ENCODE data around the gene SLC41A3. TPM values are rescaled to one million over a fixed set of nuclear protein-coding genes. Genes with fewer than 3 reads are reported as not detected.
"Not testable (repeated sequence)": the region's sequence is repeated elsewhere in the genome, so short reads cannot be mapped to it uniquely, and the experiment has no call there.

SLC41A3 gene
- total RNA-seq, 1 donor from 2014 or later, result 52.3 TPM

DNA sequence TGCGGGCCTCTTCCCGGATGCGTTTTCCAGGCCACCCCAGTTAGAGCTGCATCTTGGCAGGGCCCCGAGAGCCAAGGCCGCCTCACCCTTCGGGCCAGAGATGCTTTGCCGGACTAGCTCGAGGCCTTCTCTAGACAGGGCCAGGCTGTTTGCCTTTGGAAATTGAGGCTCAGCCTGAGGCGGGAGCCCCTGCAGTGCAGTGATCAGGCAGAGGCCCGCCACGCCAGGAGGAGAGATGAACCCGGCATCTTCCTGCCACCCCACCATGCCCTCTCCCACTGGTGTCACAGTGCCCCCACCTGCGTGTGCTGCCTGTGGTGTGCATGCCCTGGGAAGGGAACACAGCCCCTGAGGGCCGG lies 123.9 kb downstream of the SLC41A3 start:
- Mint-ChIP-seq H3K9me3 (ENCODE audit: unreplicated experiment) (no peaks in the 10 kb centered on the region), H3K27me3 (ENCODE audit: unreplicated experiment) (peaks cover 9% of the 10 kb centered on the region), H3K4me1 (ENCODE audit: unreplicated experiment) (no peaks in the 10 kb centered on the region), H3K27ac (ENCODE audit: unreplicated experiment) (no peak overlapping the region), H3K36me3 (ENCODE audit: low read depth, unreplicated experiment) (no peaks in the 10 kb centered on the region), H3K4me3 (ENCODE audit: unreplicated experiment) (no peak overlapping the region)
- no peak for DNase-seq (ENCODE audit: low spot score)
- TF ChIP-seq, protein P1, sequence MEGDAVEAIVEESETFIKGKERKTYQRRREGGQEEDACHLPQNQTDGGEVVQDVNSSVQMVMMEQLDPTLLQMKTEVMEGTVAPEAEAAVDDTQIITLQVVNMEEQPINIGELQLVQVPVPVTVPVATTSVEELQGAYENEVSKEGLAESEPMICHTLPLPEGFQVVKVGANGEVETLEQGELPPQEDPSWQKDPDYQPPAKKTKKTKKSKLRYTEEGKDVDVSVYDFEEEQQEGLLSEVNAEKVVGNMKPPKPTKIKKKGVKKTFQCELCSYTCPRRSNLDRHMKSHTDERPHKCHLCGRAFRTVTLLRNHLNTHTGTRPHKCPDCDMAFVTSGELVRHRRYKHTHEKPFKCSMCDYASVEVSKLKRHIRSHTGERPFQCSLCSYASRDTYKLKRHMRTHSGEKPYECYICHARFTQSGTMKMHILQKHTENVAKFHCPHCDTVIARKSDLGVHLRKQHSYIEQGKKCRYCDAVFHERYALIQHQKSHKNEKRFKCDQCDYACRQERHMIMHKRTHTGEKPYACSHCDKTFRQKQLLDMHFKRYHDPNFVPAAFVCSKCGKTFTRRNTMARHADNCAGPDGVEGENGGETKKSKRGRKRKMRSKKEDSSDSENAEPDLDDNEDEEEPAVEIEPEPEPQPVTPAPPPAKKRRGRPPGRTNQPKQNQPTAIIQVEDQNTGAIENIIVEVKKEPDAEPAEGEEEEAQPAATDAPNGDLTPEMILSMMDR (IDR thresholded peaks at IDR 0.05; ENCODE audit: unreplicated experiment), result no peak

DNA sequence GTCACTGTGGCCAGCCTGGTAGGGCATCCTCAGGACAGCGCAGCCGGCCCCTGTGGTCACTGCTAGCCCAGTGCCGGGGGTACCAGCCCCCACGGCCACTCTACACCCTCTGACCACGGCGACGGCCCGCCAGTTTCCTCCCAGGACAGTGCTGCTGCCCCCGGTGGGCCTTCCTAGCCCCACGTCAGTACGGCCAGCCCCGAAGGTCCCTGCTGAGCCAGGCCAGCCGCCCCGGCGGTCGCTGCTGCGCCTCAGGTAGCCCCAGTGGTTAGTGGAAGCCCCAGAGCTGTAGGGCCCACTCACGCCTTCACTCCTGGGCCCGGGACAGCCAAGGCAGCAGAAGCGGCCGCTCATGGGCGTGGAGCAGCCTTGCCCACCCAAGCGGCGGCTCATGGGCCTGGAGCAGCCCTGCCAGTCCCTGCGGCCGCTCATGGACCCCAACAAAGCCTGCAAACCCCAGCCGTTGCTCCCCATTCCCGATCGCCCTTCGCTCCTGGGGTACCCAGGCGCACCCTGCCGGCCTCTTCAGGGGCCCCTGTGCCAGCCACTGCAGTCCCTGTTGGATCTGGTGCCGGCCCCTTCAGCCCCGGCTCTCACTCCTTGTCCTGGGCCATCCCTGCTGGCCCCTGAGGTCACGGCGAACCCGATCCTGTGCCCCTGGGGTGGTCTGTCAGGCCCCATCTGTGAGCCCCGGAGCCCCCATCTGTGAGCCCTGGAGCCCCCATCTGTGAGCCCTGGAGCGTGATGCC lies 124.4 kb downstream of the SLC41A3 start:
- TF ChIP-seq, protein P1 (IDR thresholded peaks at IDR 0.05; ENCODE audit: unreplicated experiment), result no peak
- peaks cover 9% of the 10 kb centered on the region for H3K27me3 Mint-ChIP-seq (ENCODE audit: unreplicated experiment)
- H3K36me3 Mint-ChIP-seq (ENCODE audit: low read depth, unreplicated experiment), result no peaks in the 10 kb centered on the region
- no peak overlapping the region for H3K4me3 Mint-ChIP-seq (ENCODE audit: unreplicated experiment)
- H3K4me1 Mint-ChIP-seq (ENCODE audit: unreplicated experiment), result no peaks in the 10 kb centered on the region
- H3K27ac Mint-ChIP-seq (ENCODE audit: unreplicated experiment), result no peak overlapping the region
- no peaks in the 10 kb centered on the region for H3K9me3 Mint-ChIP-seq (ENCODE audit: unreplicated experiment)
- DNase-seq (ENCODE audit: low spot score), result no peak

GRCh38 chr3:125958511-125959316 lies 125.2 kb downstream of the SLC41A3 start:
- TF ChIP-seq, protein P1 (IDR thresholded peaks at IDR 0.05; ENCODE audit: unreplicated experiment), result no peak
- Mint-ChIP-seq H3K27ac (ENCODE audit: unreplicated experiment) (no peak overlapping the region), H3K4me3 (ENCODE audit: unreplicated experiment) (no peak overlapping the region), H3K9me3 (ENCODE audit: unreplicated experiment) (no peaks in the 10 kb centered on the region), H3K4me1 (ENCODE audit: unreplicated experiment) (no peaks in the 10 kb centered on the region), H3K36me3 (ENCODE audit: low read depth, unreplicated experiment) (no peaks in the 10 kb centered on the region), H3K27me3 (ENCODE audit: unreplicated experiment) (peaks cover 8% of the 10 kb centered on the region)
- DNase-seq (ENCODE audit: low spot score), result no peak

DNA sequence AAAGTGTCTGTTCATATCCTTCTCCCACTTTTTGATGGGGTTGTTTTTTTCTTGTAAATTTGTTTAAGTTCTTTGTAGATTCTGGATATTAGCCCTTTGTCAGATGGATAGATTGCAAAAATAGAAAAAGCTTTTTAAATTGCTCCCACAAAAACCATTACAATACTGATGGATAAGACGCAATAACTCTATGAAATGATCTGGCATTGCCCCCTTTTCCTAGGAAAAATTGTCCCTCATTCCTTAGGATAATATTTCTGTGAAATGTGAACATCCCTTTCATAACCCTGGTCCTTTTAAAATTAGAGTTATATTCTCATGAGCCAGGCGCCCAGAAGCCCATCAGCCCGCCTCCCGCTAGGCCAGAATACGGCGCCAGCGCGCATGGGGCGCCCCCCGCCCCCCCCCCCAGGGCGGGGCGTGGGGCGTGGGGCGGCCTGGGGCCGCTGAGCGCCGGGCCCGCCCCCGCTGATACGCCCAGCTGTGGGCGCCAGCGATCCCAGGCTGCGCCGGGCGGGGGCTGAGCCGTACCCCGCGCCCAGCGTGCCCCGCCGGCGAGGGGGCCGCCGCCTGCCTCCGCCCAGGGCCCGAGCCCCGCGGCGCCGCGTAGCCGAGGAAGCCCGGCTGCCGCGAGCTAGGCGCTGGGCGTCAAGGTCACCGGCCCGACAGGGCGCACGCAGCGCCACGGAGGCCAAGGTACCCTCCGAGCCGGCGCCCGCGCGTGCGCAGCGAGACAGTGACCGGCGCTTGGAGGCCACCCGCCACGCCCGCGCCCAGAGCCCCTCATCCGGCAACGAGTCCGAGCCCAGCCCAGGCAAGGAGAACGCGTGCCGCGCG lies 126.0 kb downstream of the SLC41A3 start:
- H3K36me3 Mint-ChIP-seq (ENCODE audit: low read depth, unreplicated experiment), result no peaks in the 10 kb centered on the region
- H3K9me3 Mint-ChIP-seq (ENCODE audit: unreplicated experiment), result no peaks in the 10 kb centered on the region
- no peaks in the 10 kb centered on the region for H3K4me1 Mint-ChIP-seq (ENCODE audit: unreplicated experiment)
- peak overlapping the region; percentile 30 for H3K27ac Mint-ChIP-seq (ENCODE audit: unreplicated experiment)
- TF ChIP-seq, protein P1 (IDR thresholded peaks at IDR 0.05; ENCODE audit: unreplicated experiment), result no peak
- no peak for DNase-seq (ENCODE audit: low spot score)
- H3K27me3 Mint-ChIP-seq (ENCODE audit: unreplicated experiment), result peaks cover 7% of the 10 kb centered on the region
- no peak overlapping the region for H3K4me3 Mint-ChIP-seq (ENCODE audit: unreplicated experiment)

DNA sequence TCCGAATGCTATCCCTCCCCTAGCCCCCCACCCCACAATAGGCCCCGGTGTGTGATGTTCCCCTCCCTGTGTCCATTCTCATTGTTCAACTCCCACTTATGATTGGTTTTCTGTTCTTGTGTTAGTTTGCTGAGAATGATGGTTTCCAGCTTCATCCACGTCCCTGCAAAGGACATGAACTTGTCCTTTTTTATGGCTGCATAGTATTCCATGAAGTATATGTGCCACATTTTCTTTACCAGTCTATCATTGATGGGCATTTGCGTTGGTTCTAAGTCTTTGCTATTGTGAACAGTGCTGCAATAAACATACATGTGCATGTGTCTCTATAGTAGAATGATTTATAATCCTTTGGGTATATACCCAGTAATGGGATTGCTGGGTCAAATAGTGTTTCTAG lies 126.9 kb downstream of the SLC41A3 start:
- H3K9me3 Mint-ChIP-seq (ENCODE audit: unreplicated experiment); H3K27me3 Mint-ChIP-seq (ENCODE audit: unreplicated experiment); DNase-seq (ENCODE audit: low spot score); H3K27ac Mint-ChIP-seq (ENCODE audit: unreplicated experiment); H3K4me1 Mint-ChIP-seq (ENCODE audit: unreplicated experiment); H3K4me3 Mint-ChIP-seq (ENCODE audit: unreplicated experiment); H3K36me3 Mint-ChIP-seq (ENCODE audit: low read depth, unreplicated experiment): not testable (repeated sequence)
